Breast epithelium (tissue), 3 donors: ENCODE data around the gene TOX2.

Experiments used
- CTCF ChIP-seq, 3 donors: fragments of 450-650 bp; IDR thresholded peaks; one replicate each; pipeline ENCODE4 v1.5.1; 2016 to 2017; ENCODE audit warnings: antibody characterized with exemption in 3 of 3, mild to moderate bottlenecking in 3 of 3, moderate library complexity in 3 of 3
- POLR2A ChIP-seq: fragments of 450-650 bp; IDR thresholded peaks from one replicate; pipeline ENCODE4 v1.6.1; 2016; ENCODE audit warnings: antibody characterized with exemption, mild to moderate bottlenecking, moderate library complexity

GRCh38 chr20:44087857-44088120, 173.1 kb downstream of the TOX2 start:
- TF ChIP-seq CTCF (IDR thresholded peaks at IDR 0.05) (no peak), POLR2A (no peak)
